ENCODE data around the gene EHF.

Gene EHF

GRCh38 chr11:34643846-34644245, 23.0 kb downstream of the EHF start:
- DNase-seq (ENCODE audit: low read depth, low spot score): no peak

- no peak for DNase-seq (ENCODE audit: low read depth, low spot score)
Observed at GRCh38 chr11:34644669-34645406, 23.9 kb downstream of the EHF start.

GRCh38 chr11:34646431-34646830, 25.5 kb downstream of the EHF start:
- no peak for DNase-seq (ENCODE audit: low read depth, low spot score)

- no peak for DNase-seq (ENCODE audit: low read depth, low spot score)
Observed at GRCh38 chr11:34647131-34647530, 26.2 kb downstream of the EHF start.

- no peak for DNase-seq (ENCODE audit: low read depth, low spot score)
Observed at GRCh38 chr11:34647532-34647931, 26.6 kb downstream of the EHF start.

GRCh38 chr11:34648036-34648435, 27.1 kb downstream of the EHF start:
- DNase-seq (ENCODE audit: low read depth, low spot score): no peak

- no peak for DNase-seq (ENCODE audit: low read depth, low spot score)
Observed at GRCh38 chr11:34649597-34649996, 28.7 kb downstream of the EHF start.

GRCh38 chr11:34650528-34650927, 29.6 kb downstream of the EHF start:
- DNase-seq (ENCODE audit: low read depth, low spot score): peak; percentile 30

- DNase-seq (ENCODE audit: low read depth, low spot score): no peak
Observed at GRCh38 chr11:34651551-34651950, 30.7 kb downstream of the EHF start.

- no peak for DNase-seq (ENCODE audit: low read depth, low spot score)
Observed at GRCh38 chr11:34652191-34652973, 31.5 kb downstream of the EHF start.

- no peak for DNase-seq (ENCODE audit: low read depth, low spot score)
Observed at GRCh38 chr11:34653031-34653430, 32.1 kb downstream of the EHF start.

- no peak for DNase-seq (ENCODE audit: low read depth, low spot score)
Observed at GRCh38 chr11:34653851-34654482, 33.1 kb downstream of the EHF start.

- DNase-seq (ENCODE audit: low read depth, low spot score): no peak
Observed at GRCh38 chr11:34654483-34655334, 33.8 kb downstream of the EHF start.

GRCh38 chr11:34655335-34656008, 34.6 kb downstream of the EHF start:
- DNase-seq (ENCODE audit: low read depth, low spot score): no peak

GRCh38 chr11:34656062-34656720, 35.3 kb downstream of the EHF start:
- DNase-seq (ENCODE audit: low read depth, low spot score): no peak

GRCh38 chr11:34658071-34659015, 37.5 kb downstream of the EHF start:
- no peak for DNase-seq (ENCODE audit: low read depth, low spot score)

GRCh38 chr11:34659096-34659733, 38.3 kb downstream of the EHF start:
- DNase-seq (ENCODE audit: low read depth, low spot score): no peak

GRCh38 chr11:34665077-34665835, 44.4 kb downstream of the EHF start:
- no peak for DNase-seq (ENCODE audit: low read depth, low spot score)

All from activated CD4-positive, CD25-positive, alpha-beta regulatory T cell treated with anti-CD3 and anti-CD28 coated beads, Interleukin-2, amount 50 U/mL, for 16 hours (primary cell).